GM19043 (cell line): ENCODE results near the gene CACNA1H.

Experiments used
- ATAC-seq: cut with Tn5 transposase; IDR thresholded peaks from one replicate; pipeline ENCODE4 v1.9.1; 2021; ENCODE audit warnings: low read depth; ENCODE audit not compliant: unreplicated experiment

The CACNA1H gene

DNA sequence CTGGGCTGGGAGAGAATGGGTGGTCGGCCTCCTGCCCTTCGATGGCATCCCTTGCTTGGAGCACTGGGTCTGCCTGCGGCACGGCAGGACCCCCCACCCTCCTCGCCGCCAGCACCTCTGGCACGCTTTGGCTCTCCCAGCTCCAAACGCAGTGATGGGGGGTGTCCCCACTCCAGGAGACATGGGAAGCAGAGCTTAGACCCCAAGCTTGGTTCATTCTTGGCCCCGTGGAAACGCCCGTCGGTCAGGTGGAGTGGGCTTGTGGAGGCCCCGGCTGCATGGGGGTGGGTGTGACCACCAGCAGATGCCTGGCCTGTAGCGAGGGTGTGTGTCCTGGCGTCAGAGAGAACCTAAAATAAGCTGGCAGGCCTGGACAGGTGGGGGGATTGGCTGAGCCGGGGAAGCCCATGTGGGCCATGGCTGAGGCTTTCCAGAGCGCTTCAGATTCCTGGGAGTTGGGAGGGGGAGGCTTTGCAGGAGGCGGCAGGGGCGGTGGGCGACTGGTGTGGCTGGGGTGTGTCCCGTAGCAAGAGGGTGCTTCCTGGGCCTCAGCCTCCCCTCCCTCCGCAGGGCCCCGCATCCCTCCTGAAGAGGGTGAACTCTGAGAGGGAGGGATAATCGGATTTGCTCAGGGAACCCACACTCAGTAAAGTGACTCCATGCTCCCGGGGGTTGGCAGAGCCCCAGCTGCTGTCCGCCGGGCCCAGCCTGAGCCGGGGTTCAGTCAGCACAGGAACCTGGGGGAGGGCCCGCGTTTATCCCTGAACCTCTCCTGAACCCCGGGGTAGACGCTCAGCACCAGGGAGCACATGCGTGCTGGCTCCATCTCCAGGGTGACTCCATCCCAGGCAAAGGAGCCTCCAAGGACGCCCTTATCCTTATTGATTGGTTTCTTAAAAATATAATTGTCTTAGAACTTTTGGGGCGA is 3.4 kb downstream of the CACNA1H start:
- ATAC-seq: no peak

DNA sequence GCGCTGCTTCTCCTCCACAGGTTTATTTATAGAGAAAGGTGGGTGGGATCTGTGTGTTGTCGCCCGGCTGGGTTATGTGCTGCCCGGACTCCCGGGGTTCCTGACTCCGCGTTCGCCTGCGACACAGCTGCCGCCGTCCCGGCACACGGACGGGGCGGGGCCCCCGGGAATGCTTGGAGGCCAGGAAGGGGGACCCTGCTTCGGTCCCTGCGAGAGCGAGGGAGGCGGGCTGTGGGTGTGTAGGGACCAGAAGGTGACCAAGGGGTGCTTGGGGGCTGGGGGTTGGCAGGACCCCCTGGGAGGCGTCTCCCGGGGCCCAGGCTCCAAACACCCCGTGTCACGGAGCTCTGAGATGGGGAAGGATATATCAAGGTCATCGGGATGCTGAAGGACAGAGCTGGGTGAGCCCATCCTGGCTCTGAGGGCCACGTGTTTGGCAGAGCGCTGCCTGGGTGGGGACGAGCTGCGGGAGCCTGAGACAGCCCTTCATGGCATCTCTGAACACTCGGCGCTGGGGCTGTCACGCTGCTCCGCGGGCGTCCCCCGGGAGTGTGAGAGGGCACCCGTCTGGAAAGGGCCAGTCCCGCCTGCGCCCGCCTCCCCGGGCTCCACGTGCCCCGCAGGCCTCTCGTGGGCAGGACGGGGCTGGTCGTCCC is 4.2 kb downstream of the CACNA1H start:
- ATAC-seq: no peak

DNA sequence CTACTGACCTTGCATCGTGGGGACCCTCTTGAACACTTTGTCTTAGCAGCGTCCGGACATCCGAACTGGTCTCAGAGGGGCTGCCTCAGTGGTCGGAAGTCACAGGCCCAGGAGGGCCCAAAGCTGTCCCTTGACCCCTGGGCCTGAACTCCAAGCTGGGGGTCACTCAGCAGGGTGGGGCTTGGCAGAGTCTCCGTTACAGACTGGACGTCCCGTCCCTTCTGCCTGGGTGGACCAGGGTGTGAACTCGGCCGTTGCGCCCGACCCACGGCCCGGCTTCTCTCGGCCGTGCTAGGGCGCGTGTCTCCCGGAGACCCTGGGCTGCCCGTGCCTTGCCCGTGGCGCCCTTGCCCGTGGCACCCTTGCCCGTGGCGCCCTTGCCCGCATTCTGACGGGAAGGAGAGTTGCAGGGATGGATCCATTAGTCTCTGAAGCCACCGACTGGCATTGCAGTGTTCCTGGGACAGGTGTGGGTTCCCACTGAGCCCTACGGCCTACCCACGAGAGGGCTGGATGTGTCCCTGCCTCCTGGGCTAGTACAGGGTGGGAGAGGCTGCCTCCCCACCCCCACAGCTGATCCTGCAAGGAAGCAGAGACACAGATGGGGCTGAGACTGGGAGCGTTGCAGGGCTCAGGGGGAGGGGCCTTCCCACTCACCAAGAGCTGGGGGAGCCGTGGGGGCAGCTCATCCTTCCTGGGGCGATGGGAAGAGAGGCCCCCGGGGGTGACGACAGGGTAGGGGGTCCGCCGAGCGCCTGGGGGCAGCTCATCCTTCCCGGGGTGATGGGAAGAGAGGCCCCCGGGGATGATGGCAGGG is 4.9 kb downstream of the CACNA1H start:
- no peak for ATAC-seq

DNA sequence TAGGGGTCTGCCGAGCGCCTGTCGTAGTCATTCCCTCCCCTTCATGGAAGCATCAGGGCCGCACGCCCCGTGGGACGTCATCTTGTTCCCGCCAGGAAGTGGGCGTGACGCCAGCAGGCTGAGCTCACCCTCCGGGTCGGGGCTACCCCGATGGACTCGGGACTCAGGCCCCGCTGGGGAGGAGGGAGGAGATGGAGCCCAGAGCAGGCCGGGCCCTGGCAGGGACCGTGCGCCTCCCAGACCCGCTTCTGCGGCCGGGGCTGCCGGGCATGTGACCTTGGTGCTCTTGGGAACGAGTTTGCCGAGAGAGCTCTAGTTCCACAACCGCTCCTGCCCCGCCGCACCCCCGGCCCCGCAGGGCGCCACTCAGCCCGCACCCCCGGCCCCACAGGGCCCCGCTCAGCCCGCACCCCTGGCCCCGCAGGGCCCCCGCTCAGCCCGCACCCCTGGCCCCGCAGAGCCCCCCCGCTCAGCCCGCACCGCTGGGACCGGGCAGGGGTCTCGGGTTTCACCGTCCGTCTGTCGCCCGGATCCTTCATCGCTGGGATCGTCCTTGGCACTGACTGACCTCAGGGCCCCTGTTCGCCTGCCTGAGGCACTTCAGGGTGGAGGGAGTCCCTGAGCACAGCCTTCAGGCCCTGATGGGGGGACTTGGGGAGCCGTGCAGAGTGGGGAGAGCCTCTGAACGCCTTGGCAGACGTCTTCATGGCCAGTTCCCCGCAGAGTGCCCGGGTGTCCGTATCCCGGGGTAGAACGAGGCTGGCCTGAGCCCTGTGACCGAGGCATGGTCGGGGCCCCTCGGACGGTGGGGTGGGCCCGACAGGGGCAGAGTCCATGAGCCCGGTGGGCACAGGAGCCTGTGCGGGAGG is 5.8 kb downstream of the CACNA1H start:
- ATAC-seq: no peak

DNA sequence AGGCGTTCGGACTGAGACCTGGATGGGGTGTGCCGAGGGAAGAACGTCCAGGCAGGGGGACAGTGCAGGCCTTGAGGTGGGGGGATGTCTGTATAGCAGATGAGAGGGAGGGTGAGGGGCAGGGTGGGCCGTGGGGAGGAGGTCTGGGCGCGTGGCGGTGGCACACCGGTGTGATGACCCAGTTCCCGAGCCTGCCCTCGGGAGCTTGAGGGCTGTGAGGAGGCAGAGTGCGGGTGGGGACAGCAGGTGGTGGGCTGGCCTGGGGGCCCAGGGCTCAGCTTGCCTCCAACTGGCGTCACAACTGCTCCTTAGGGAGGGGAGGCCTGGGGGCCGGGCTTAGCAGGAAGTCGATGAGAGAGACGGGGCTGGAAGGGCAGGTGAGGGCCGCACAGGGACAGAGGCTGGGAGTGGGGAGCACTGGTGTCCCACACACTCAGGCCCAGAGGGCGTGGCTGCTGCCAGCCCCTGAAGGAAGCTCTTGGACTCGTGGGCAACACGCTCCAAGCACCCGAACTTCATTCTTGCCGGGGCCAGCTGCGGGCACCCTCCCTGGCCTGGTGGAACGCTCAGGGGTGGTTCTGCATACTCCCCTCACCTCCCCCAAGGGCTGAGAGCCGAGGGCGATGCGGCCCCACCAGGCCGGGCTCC is 6.5 kb downstream of the CACNA1H start:
- ATAC-seq: no peak

DNA sequence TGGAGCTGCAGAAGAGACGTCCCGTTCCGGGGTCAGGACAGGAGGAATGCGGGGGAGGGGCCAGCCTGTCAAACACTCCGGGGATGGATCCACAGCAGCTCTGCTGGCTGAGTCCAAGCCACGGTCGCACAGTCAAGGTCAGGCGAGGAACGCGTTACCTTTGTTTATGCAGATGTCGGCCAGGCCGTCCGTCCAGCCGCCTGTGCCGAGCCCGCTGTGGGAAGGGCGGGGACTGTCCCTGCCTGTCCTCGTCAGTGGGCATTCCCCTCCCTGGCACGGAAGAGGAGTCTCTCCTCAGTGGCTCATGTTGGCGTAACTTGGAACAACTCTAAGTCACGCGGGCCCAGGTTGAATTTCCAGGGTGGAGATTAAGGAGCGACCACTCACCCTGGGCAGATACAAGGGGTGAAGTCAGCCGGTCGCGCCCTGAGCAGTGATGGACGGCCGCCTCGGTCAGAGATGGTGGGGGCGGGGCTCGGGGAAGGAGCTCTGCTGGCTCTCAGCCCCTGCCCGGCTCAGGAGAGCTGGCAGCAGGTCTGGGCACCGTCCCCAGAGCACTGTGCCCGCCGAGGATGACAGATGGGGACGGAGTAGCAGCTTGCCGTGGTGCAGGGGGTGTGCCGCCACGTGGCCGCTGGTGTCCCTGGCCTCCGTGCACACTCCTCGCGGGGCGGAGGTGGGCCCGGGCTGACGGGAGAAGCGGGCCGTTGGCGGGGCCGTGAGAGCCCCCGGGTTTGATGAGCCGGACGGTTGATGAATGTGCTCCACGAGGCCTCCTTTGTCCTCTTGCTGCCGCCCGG is 7.3 kb downstream of the CACNA1H start:
- ATAC-seq: no peak

DNA sequence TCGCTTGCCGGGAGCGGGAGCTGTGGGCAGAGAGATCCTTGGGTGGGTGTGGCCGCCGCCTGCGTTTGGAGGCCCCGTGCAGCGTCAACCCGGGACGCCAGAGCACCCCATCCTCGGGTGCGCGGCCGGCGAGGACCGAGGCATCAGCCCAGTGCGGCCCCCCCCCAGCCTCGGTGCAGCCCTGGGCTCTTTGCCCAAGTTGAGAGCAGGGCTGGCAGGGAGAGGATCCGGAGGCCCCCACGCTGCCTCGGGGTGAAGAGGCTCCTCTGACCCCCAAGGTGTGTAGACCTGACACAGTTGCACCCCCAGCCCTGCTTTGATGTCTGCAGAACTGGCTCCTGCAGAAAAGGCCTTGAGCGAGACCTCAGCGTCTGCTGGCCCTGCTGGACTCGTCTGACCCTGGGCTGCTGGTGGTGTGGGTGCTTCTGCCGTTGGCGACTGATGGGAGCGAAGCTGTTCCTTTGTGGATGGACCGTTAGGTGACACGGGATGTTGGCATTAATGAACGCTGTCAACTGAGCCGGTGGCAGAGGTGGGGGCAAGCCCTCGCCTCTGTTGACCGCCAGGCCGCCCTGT is 8.0 kb downstream of the CACNA1H start:
- no peak for ATAC-seq

DNA sequence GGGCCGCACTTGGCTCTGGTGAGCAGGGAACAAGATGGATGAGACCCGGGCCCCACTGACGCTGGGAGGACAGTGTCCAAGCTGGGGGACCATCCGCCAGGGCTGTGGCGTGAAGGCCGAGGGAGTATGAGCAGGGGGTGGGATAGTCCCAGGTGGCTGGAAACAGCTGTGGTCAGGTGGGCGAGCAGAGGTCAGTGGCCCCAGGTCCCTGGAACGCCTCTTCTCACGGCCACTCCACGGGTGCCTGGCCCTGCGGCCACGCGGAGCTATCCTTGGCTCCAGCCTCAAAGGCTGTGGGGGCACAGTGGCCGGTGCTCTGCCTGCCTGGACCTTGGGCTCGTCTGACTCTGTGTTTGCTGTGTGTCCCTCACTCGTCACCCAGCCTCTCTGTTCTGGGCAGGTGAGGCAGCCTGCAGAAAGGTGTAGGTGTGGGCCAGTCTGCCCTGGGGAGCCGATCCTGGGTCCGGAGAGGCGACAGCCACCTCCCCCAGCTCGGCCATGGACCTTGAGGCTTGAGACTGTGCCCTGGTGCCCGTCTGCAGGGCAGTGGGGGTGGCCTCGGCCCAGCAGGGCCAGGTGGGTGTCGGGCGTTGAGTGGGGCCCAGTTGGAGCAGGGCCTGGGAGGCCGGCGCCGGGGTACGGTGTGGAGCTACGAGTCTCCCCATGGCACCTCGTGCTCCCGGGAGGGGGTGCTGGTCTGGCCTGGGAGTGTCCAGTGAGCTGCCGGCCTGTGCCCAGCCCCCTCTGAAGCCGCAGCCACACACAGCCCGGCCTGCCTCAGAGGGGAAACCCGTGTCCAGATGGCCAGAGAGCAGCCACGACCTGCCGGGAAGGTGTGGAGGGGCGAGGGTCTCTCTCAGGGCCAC is 10.0 kb downstream of the CACNA1H start:
- no peak for ATAC-seq

DNA sequence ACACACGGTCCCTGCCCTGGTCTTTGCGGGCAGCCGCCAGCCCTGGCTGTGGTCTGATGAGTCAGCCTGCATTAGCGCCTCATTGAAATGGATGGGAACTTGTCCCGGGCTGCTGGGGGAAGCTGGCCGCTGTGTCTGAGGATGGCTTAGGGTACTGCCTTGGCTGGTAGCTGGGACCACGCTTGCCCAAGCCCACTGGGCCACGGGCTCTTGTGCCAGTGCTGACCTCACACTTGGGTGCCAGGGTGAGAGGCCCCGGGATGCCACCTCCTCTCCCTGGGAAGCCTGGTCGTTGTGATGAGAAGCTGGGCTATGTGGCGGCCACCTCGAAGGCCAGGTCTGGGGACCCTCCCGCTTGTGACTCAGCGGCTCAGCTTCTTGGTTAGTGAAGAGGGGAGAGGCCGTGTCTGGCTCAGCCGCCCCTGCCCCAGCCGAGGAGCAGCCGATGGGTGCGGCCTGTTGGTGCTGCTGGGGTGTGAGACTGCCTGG is 10.7 kb downstream of the CACNA1H start:
- no peak for ATAC-seq

DNA sequence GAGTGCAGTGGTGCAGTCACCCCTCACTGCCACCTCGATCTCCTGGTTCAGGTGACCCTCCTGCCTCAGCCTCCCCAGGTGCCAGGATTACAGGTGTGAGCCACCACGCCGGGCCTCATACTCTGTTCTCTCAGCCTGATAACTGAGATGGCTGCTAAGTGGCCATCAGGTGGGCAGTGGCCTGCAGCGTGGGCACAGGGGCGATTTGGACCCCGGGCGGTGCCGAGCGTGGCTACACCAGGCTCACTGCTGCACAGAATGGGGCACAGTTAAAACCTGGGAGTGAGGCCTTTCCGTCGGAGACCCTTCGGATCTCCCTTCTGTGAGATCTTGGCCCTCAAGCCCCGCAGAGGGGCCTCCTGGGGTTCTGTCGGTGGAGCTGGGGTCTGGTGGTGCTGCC is 11.5 kb downstream of the CACNA1H start:
- ATAC-seq: no peak

DNA sequence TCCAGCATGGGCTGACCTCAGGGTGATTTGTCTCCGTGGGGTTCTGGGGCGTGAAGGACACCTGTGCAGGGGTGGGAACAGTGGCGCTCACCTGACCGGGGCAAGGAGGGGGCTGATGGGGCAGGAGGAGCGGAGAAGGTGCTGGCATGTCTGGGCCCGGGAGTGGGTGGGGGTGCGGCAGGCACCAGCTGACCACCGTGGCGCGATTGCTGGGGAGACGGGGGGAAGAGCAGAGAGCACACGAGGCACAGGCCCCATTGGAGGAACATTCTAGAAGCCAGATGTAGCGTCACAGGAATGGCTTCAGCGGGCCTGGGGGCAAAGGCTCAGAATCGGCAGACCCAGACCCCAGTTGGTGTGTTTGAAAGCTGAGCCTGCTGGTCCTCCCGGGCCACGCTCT is 12.1 kb downstream of the CACNA1H start:
- ATAC-seq: no peak

DNA sequence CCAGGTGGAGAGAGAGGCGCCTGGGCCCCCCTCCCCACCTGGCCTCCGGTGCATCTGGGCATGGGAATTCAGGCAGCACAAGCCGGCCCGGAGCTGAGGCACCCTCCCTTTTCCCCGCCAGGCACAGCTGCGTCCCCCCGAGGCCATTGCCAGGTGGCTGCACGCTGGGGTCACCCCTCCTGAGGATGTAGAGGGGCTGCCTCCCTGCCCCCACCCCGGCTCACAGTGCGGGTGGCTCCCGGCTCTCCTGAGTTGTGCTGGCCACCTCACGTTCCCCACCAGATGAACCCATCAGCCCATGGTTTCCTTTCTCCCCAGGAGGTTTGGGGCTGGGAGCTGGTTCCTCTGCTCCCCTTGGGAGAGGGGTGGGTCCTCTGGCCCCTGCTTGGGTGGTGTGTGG is 12.6 kb downstream of the CACNA1H start:
- no peak for ATAC-seq

DNA sequence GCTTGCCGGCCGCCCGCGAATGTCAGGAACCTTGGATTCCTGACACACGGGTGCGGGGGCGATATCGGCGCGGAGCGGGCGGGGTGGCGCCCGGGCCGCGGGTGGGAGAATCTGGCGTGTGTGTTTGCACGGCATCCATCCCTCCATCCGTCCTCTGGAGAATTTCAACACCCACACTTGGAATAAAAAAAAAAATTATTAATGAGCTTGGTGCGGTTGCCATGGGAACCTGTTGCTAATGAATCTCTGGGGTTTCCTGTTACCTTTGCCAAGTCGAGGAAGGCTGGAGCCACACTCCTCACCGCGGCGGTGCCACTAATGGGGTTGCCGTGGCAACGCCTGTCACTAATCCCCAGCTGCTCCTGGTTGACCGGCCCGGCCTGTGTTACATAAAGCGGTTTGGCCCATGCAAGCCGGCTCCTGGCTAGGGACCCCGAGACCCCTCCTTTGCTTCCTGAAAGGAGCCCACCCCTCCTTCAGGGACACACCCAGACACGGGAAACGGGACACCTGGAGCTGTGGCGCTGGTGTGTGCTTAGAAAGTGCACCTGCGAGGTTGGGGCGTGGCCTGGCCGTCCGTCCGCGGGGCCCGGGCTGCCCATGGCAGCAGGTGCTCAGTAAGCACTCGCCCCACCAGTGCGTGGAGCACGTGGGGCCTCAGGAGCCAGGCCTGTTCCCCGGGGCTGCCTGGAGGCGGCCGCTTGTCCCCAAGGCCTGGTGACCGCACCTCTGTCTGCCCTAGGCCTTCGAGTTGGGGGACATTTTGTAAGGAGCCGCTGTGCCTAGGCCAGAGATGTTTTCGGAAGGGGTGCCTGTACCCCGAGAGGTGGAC is 14.6 kb downstream of the CACNA1H start:
- ATAC-seq: no peak

DNA sequence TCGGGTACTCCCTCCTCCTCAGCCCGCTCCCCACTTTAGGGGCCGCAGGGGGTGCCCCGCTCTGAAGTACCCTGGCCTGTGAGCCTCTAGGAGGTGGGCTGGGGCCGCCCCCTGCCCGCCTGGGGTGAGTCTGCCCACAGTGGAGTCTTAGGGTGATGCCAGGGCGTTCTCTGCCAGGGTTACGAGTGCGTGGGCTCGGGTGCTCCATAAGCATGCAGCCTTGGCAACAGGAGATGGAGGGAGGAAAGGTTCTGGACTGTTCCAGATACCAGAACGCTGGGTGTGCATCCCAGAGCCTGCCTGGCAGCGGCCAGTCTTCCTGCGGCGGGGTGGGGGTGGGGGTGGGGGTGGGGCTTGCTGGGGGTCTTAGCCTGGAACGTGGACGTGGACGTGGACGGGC is 15.9 kb downstream of the CACNA1H start:
- no peak for ATAC-seq

DNA sequence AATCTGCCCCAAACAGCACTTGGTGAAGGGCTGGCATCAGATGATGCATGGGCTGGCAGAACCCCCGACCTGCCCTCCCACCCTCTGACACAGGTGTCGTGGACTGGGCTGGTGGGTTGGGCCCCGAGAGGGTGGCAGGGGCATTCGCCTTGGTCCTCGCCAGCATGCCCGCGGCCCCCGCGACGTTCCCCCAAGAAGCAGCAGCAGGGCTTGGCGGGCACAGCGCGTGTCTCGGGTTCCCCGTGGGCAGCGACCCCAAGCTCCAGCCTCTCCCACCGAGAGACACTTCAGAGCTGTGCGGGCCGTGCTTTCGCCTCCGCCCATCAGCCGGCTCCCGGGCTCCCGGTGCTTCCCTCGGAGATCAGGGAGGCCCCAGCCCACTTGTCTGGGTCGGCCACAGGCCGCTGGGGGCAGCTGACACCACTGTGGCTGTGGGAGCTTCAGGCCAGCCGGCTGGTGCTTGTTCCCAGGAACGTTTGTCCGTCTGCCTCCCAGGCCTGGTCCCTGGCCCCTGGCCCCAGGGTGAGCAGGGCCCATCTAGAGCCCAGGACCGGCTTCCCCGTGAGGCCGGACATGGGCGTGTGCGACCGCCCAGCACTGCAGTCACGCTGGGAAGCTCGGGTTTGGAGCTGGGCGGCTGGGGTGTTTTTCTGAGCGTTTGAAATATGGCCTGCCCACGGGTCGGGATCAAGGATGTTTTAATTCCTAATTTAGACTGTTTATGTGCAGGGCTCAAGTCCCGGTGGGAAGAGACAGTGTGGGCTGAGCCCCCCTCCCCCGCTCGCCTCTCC is 16.6 kb downstream of the CACNA1H start:
- no peak for ATAC-seq

DNA sequence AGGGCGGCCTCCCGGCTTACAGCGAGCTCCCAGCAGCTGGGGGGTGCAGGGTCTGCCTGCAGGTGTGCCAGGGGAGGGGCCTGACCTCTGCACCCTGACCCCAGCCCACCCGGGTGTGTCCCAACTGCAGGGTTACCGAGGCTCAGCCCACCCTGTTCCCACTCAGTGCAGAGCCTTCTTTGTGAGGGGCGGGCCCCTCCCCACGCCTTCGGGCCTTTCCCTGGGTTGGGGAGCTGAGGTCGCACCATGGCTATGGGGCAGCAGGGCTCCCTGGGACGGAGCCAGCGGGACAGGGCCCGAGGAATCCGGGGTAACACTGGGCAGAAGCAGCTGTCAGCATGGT is 17.1 kb downstream of the CACNA1H start:
- ATAC-seq: no peak
